Ecto neural progenitor cell (in vitro differentiated cells): Measurements from ENCODE around the gene C1orf21.

Source experiments
- DNase-seq: peaks from one replicate; pipeline ENCODE4 v3.0.0-alpha.2; 2018; ENCODE audit warnings: low spot score

The C1orf21 gene

GRCh38 chr1:184557423-184558347 lies 170.9 kb downstream of the C1orf21 start:
- DNase-seq = no peak

GRCh38 chr1:184558691-184559090 lies 171.9 kb downstream of the C1orf21 start:
- DNase-seq = no peak

GRCh38 chr1:184559117-184559713 lies 172.4 kb downstream of the C1orf21 start:
- DNase-seq = no peak

GRCh38 chr1:184562806-184563205 lies 176.0 kb downstream of the C1orf21 start:
- DNase-seq = no peak

- no peak for DNase-seq
Observed at GRCh38 chr1:184563308-184563707, 176.5 kb downstream of the C1orf21 start.

- no peak for DNase-seq
Observed at GRCh38 chr1:184567009-184567408, 180.2 kb downstream of the C1orf21 start.

GRCh38 chr1:184567637-184568036 lies 180.8 kb downstream of the C1orf21 start:
- no peak for DNase-seq

- DNase-seq = no peak
Observed at GRCh38 chr1:184568148-184568547, 181.3 kb downstream of the C1orf21 start.

- no peak for DNase-seq
Observed at GRCh38 chr1:184569106-184569505, 182.3 kb downstream of the C1orf21 start.

- DNase-seq = peak; percentile 60
Observed at GRCh38 chr1:184574588-184574987, 187.8 kb downstream of the C1orf21 start.

- DNase-seq = no peak
Observed at GRCh38 chr1:184576822-184577221, 190.0 kb downstream of the C1orf21 start.

GRCh38 chr1:184577319-184577718 lies 190.5 kb downstream of the C1orf21 start:
- DNase-seq = no peak

GRCh38 chr1:184582411-184582810 lies 195.6 kb downstream of the C1orf21 start:
- no peak for DNase-seq

GRCh38 chr1:184583849-184584248 lies 197.0 kb downstream of the C1orf21 start:
- no peak for DNase-seq

GRCh38 chr1:184588701-184589100 lies 201.9 kb downstream of the C1orf21 start:
- DNase-seq = no peak

- no peak for DNase-seq
Observed at GRCh38 chr1:184590163-184590750, 203.4 kb downstream of the C1orf21 start.

- no peak for DNase-seq
Observed at GRCh38 chr1:184593597-184593996, 206.8 kb downstream of the C1orf21 start.

GRCh38 chr1:184595596-184595995 lies 208.8 kb downstream of the C1orf21 start:
- DNase-seq = no peak

GRCh38 chr1:184596950-184597645 lies 210.3 kb downstream of the C1orf21 start:
- no peak for DNase-seq

GRCh38 chr1:184597650-184598357 lies 211.0 kb downstream of the C1orf21 start:
- no peak for DNase-seq

- DNase-seq = no peak
Observed at GRCh38 chr1:184598403-184599193, 211.8 kb downstream of the C1orf21 start.
